Measurements from ENCODE around the gene PAQR4.

The PAQR4 gene

DNA sequence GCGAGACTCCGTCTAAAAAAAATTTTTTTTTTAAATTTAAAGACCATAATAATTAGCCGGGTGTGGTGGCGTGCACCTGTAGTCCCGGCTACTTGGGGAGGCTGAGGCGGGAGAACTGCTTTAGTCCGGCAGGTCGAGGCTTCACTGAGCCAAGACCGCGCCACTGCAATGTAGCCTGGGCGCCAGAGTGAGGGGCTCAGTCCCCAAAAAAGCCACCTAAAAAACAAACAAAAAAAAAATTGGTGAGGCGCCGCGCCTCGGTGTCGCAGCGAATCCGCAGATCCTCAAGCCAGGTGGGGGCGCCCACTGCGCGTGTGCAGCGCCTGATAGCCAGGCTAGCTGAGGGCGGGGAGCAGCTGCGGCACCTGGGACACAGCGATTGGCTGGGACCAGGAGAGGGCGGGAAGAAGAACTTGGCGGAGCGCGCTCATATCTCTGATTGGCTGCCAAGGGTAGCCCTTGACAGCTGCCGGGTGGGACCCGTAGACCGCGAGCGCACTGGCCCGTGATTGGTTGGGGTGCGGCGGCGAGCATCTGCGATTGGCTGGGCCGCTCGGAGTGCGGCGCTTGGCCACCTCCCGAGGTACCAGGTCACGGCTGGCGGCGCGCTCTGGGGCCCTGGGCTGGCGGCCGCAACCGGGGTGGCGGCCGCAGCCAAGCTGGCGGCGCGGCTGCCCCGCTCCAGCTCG, 34.6 kb downstream of the PAQR4 start:
- Histone ChIP-seq H3K4me1 (ENCODE audit: control insufficient read depth, low read depth, low read length) (peaks cover 22% of the 10 kb centered on the region), H3K23ac (ENCODE audit: low read length) (no peak overlapping the region), H3K9ac (ENCODE audit: low read length) (no peak overlapping the region), H2BK120ac (ENCODE audit: low read depth, low read length) (no peak overlapping the region), H4K8ac (ENCODE audit: low read depth, low read length) (no peak overlapping the region), H3K79me2 (ENCODE audit: control insufficient read depth, insufficient read depth, low read length) (no peaks in the 10 kb centered on the region), H2AK5ac (ENCODE audit: low read length) (no peak overlapping the region), H3K4me2 (ENCODE audit: low read length) (no peak overlapping the region), H3K4ac (ENCODE audit: low read depth, low read length) (no peak overlapping the region), H3K79me1 (ENCODE audit: low read length) (no peaks in the 10 kb centered on the region), H3K18ac (ENCODE audit: low read length) (no peak overlapping the region), H2BK5ac (ENCODE audit: low read length) (no peak overlapping the region), H2BK15ac (replicated peaks; ENCODE audit: low read depth) (no peak overlapping the region), H4K5ac (ENCODE audit: low read length) (no peak overlapping the region), H3K4me3 (ENCODE audit: low read length) (no peak overlapping the region), H3K36me3 (ENCODE audit: control insufficient read depth, insufficient read depth, low read length) (no peaks in the 10 kb centered on the region), H3K27ac (ENCODE audit: low read depth, low read length) (no peak overlapping the region), H3K27me3 (ENCODE audit: insufficient read depth, low read length, poor library complexity) (no peaks in the 10 kb centered on the region), H3K56ac (ENCODE audit: low read length) (peak overlapping the region; percentile 25)
- DNase-seq = peak; percentile 100
- no CpG with 5 or more reads among the region's 58 CpGs for WGBS (ENCODE audit: extremely low coverage, insufficient coverage, low lambda C conversion rate)

DNA sequence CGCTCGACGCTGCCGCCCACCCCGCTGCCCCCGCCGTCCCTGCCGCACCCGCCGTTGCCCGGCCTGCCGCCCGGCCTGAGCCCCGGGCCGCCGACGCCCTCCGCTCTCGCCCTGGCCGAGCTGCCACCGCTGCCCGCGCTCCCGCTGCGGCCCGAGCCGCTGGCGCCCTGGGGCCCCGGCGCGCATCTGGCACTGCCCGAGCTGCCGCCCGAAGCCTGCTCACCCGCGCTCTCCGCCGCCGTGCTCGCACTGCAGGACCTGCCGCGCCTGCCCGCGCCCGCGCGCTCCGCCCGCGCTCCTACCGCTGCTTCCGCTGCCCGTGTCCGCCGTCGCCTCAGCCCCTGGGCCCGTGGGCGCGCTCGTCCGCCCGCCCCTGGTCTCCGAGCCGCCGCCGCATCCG, 35.2 kb downstream of the PAQR4 start:
- H3K27me3 ChIP-seq (ENCODE audit: insufficient read depth, low read length, poor library complexity) = no peaks in the 10 kb centered on the region
- WGBS (ENCODE audit: extremely low coverage, insufficient coverage, low lambda C conversion rate) = no CpG with 5 or more reads among the region's 67 CpGs
- no peak for DNase-seq

DNA sequence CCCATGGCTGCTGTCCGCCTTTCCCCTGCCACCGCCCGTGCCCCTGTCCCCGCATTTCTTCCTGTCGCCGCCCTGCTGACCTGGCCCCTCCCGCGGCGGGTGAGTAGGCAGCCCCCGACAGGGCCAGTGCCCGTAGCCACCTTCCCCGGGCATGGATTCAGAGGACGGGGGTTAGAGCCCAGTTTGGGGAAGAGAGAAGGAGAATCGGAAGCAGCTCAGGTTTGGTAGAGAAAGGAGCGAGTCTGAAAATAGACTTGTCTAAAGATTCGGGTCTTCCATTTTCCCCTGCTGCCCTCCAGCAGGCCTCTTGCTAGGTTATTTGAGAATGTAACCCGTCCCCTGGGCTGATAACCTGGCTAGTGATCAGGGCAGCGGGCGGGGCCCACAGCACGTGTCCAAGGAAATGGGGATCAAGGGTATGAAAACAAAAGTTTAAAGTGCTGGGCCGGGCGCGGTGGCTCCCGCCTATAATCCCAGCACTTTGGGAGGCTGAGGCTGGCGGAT, 35.7 kb downstream of the PAQR4 start:
- Histone ChIP-seq H3K56ac (ENCODE audit: low read length) (peak overlapping the region; percentile 67), H3K9ac (ENCODE audit: low read length) (peak overlapping the region; percentile 48), H2BK15ac (replicated peaks; ENCODE audit: low read depth) (no peak overlapping the region), H3K36me3 (ENCODE audit: control insufficient read depth, insufficient read depth, low read length) (no peaks in the 10 kb centered on the region), H2BK120ac (ENCODE audit: low read depth, low read length) (no peak overlapping the region), H3K79me1 (ENCODE audit: low read length) (no peaks in the 10 kb centered on the region), H3K23ac (ENCODE audit: low read length) (peak overlapping the region; percentile 3), H3K18ac (ENCODE audit: low read length) (no peak overlapping the region), H3K4ac (ENCODE audit: low read depth, low read length) (no peak overlapping the region), H3K79me2 (ENCODE audit: control insufficient read depth, insufficient read depth, low read length) (no peaks in the 10 kb centered on the region), H2AK5ac (ENCODE audit: low read length) (no peak overlapping the region), H3K27ac (ENCODE audit: low read depth, low read length) (no peak overlapping the region), H4K8ac (ENCODE audit: low read depth, low read length) (no peak overlapping the region), H3K27me3 (ENCODE audit: insufficient read depth, low read length, poor library complexity) (no peaks in the 10 kb centered on the region), H3K4me2 (ENCODE audit: low read length) (peak overlapping the region; percentile 71), H3K4me3 (ENCODE audit: low read length) (no peak overlapping the region), H3K4me1 (ENCODE audit: control insufficient read depth, low read depth, low read length) (peaks cover 23% of the 10 kb centered on the region), H2BK5ac (ENCODE audit: low read length) (no peak overlapping the region), H4K5ac (ENCODE audit: low read length) (no peak overlapping the region)
- no CpG with 5 or more reads among the region's 25 CpGs for WGBS (ENCODE audit: extremely low coverage, insufficient coverage, low lambda C conversion rate)
- peak; percentile 71 for DNase-seq

More for the DNA sequence above, 35.2 kb downstream of the PAQR4 start:
- no peak overlapping the region for H2AK5ac ChIP-seq (ENCODE audit: low read length)
- no peaks in the 10 kb centered on the region for H3K79me2 ChIP-seq (ENCODE audit: control insufficient read depth, insufficient read depth, low read length)
- H3K4me3 ChIP-seq (ENCODE audit: low read length) = no peak overlapping the region
- H3K23ac ChIP-seq (ENCODE audit: low read length) = no peak overlapping the region
- H3K36me3 ChIP-seq (ENCODE audit: control insufficient read depth, insufficient read depth, low read length) = no peaks in the 10 kb centered on the region
- no peak overlapping the region for H2BK5ac ChIP-seq (ENCODE audit: low read length)
- H3K27ac ChIP-seq (ENCODE audit: low read depth, low read length) = no peak overlapping the region
- H4K5ac ChIP-seq (ENCODE audit: low read length) = no peak overlapping the region
- no peak overlapping the region for H3K18ac ChIP-seq (ENCODE audit: low read length)
- peak overlapping the region; percentile 46 for H3K4me2 ChIP-seq (ENCODE audit: low read length)
- H3K4me1 ChIP-seq (ENCODE audit: control insufficient read depth, low read depth, low read length) = peaks cover 23% of the 10 kb centered on the region
- H2BK15ac ChIP-seq (replicated peaks; ENCODE audit: low read depth) = no peak overlapping the region
- H2BK120ac ChIP-seq (ENCODE audit: low read depth, low read length) = no peak overlapping the region
- peak overlapping the region; percentile 42 for H3K56ac ChIP-seq (ENCODE audit: low read length)
- H3K79me1 ChIP-seq (ENCODE audit: low read length) = no peaks in the 10 kb centered on the region
- no peak overlapping the region for H3K4ac ChIP-seq (ENCODE audit: low read depth, low read length)
- no peak overlapping the region for H4K8ac ChIP-seq (ENCODE audit: low read depth, low read length)
- no peak overlapping the region for H3K9ac ChIP-seq (ENCODE audit: low read length)

DNA sequence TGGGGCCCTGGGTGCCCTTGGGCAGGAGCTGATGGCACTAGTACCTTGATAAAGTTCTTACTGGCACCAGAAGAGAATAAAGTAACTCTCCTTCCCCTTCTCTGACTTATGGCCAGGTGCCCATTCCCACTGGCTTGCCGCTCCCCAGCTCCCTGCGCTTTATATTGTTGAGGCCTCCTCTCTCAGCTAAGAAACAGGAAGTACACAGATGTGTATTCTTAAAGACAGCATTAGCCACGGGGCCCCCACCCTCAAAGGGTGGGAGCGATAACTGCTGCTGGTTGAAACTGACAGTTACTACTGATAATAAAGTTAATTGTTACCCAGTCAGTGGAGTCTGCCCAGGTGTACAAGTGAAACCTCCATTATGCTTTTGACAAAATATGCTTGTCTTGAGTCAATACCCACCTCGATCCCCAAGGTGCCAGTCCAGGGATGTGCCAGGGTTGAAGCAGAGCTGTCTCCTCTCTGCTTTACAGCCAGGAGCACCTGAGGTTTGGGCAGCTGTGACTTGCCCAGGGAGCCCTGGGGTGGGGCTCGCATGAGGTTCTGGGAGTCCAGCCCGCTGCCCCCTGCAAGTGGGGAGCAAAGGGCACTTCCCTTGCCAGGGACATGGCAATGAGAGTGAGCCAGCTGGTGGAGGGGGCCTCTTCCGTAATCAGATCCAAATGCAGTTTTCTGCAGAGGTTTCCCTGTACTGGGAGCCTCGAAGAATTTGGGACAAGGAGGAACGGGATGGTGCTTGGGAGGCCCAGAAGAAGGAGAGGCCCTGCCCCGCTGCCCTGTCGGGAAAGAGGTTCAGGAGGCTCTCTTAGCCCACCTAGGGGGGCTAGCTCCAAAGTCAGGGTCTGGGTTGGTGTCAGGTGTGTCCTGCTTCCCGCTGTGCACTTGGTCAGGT, 38.2 kb downstream of the PAQR4 start:
- peak overlapping the region; percentile 66 for H3K9ac ChIP-seq (ENCODE audit: low read length)
- peak overlapping the region; percentile 64 for H2BK120ac ChIP-seq (ENCODE audit: low read depth, low read length)
- no peak overlapping the region for H4K5ac ChIP-seq (ENCODE audit: low read length)
- peak overlapping the region; percentile 65 for H3K4ac ChIP-seq (ENCODE audit: low read depth, low read length)
- peak overlapping the region; percentile 86 for H2AK5ac ChIP-seq (ENCODE audit: low read length)
- DNase-seq = peak; percentile 47
- H3K4me1 ChIP-seq (ENCODE audit: control insufficient read depth, low read depth, low read length) = peaks cover 23% of the 10 kb centered on the region
- H2BK5ac ChIP-seq (ENCODE audit: low read length) = peak overlapping the region; percentile 95
- H3K56ac ChIP-seq (ENCODE audit: low read length) = peak overlapping the region; percentile 89
- WGBS (ENCODE audit: extremely low coverage, insufficient coverage, low lambda C conversion rate) = no CpG with 5 or more reads among the region's 13 CpGs
- H3K36me3 ChIP-seq (ENCODE audit: control insufficient read depth, insufficient read depth, low read length) = no peaks in the 10 kb centered on the region
- H4K8ac ChIP-seq (ENCODE audit: low read depth, low read length) = no peak overlapping the region
- peak overlapping the region; percentile 14 for H2BK15ac ChIP-seq (replicated peaks; ENCODE audit: low read depth)
- no peaks in the 10 kb centered on the region for H3K79me1 ChIP-seq (ENCODE audit: low read length)
- no peaks in the 10 kb centered on the region for H3K79me2 ChIP-seq (ENCODE audit: control insufficient read depth, insufficient read depth, low read length)
- peak overlapping the region; percentile 67 for H3K23ac ChIP-seq (ENCODE audit: low read length)
- no peak overlapping the region for H3K4me3 ChIP-seq (ENCODE audit: low read length)
- peak overlapping the region; percentile 78 for H3K27ac ChIP-seq (ENCODE audit: low read depth, low read length)
- peak overlapping the region; percentile 68 for H3K4me2 ChIP-seq (ENCODE audit: low read length)
- H3K18ac ChIP-seq (ENCODE audit: low read length) = peak overlapping the region; percentile 81
- no peaks in the 10 kb centered on the region for H3K27me3 ChIP-seq (ENCODE audit: insufficient read depth, low read length, poor library complexity)

GRCh38 chr16:3007957-3008689, 39.0 kb downstream of the PAQR4 start:
- Histone ChIP-seq H3K36me3 (ENCODE audit: control insufficient read depth, insufficient read depth, low read length) (no peaks in the 10 kb centered on the region), H3K4me2 (ENCODE audit: low read length) (peak overlapping the region; percentile 68), H4K5ac (ENCODE audit: low read length) (no peak overlapping the region), H3K56ac (ENCODE audit: low read length) (peak overlapping the region; percentile 89), H2BK15ac (replicated peaks; ENCODE audit: low read depth) (no peak overlapping the region), H2AK5ac (ENCODE audit: low read length) (peak overlapping the region; percentile 86), H3K27me3 (ENCODE audit: insufficient read depth, low read length, poor library complexity) (no peaks in the 10 kb centered on the region), H3K27ac (ENCODE audit: low read depth, low read length) (peak overlapping the region; percentile 78), H3K4me1 (ENCODE audit: control insufficient read depth, low read depth, low read length) (peaks cover 23% of the 10 kb centered on the region), H3K4me3 (ENCODE audit: low read length) (no peak overlapping the region), H3K4ac (ENCODE audit: low read depth, low read length) (peak overlapping the region; percentile 65), H3K18ac (ENCODE audit: low read length) (peak overlapping the region; percentile 81), H3K9ac (ENCODE audit: low read length) (peak overlapping the region; percentile 66), H2BK5ac (ENCODE audit: low read length) (peak overlapping the region; percentile 95), H2BK120ac (ENCODE audit: low read depth, low read length) (peak overlapping the region; percentile 64), H3K23ac (ENCODE audit: low read length) (peak overlapping the region; percentile 67), H3K79me2 (ENCODE audit: control insufficient read depth, insufficient read depth, low read length) (no peaks in the 10 kb centered on the region), H3K79me1 (ENCODE audit: low read length) (no peaks in the 10 kb centered on the region), H4K8ac (ENCODE audit: low read depth, low read length) (no peak overlapping the region)
- peak; percentile 97 for DNase-seq
- WGBS (ENCODE audit: extremely low coverage, insufficient coverage, low lambda C conversion rate) = no CpG with 5 or more reads among the region's 17 CpGs

All from mesendoderm (in vitro differentiated cells).